GM18499 (cell line): ENCODE results near the gene LGALS9C.
"Not testable (repeated sequence)": the region's sequence is repeated elsewhere in the genome, so short reads cannot be mapped to it uniquely, and the experiment has no call there.

Source experiments
- ATAC-seq: cut with Tn5 transposase; IDR thresholded peaks from one replicate; pipeline ENCODE4 v1.9.1; 2021; ENCODE audit warnings: moderate number of reproducible peaks; ENCODE audit not compliant: insufficient read depth, unreplicated experiment

LGALS9C gene

GRCh38 chr17:18476508-18477308 is at the start of gene LGALS9C:
Gene LGALS9C, plus strand, starts transcription at chr17:18476789. Its CDS starts 66 bp downstream, at chr17:18476855.
- peak; percentile 48 for ATAC-seq

GRCh38 chr17:18432206-18432605 is 44.4 kb upstream of the LGALS9C start:
- ATAC-seq, result not testable (repeated sequence)

GRCh38 chr17:18439465-18439870 is 37.1 kb upstream of the LGALS9C start:
- not testable (repeated sequence) for ATAC-seq

GRCh38 chr17:18442093-18442492 is 34.5 kb upstream of the LGALS9C start:
- not testable (repeated sequence) for ATAC-seq

- ATAC-seq, result not testable (repeated sequence)
Measured at GRCh38 chr17:18442532-18442931, 34.1 kb upstream of the LGALS9C start.

- not testable (repeated sequence) for ATAC-seq
Measured at GRCh38 chr17:18447476-18448205, 28.9 kb upstream of the LGALS9C start.

- ATAC-seq, result not testable (repeated sequence)
Measured at GRCh38 chr17:18448311-18448710, 28.3 kb upstream of the LGALS9C start.

- not testable (repeated sequence) for ATAC-seq
Measured at GRCh38 chr17:18449833-18450232, 26.8 kb upstream of the LGALS9C start.

GRCh38 chr17:18450998-18451397 is 25.6 kb upstream of the LGALS9C start:
- ATAC-seq, result not testable (repeated sequence)

- ATAC-seq, result not testable (repeated sequence)
Measured at GRCh38 chr17:18451969-18452368, 24.6 kb upstream of the LGALS9C start.

- ATAC-seq, result not testable (repeated sequence)
Measured at GRCh38 chr17:18459035-18459434, 17.6 kb upstream of the LGALS9C start.

GRCh38 chr17:18463831-18464502 is 12.6 kb upstream of the LGALS9C start:
- not testable (repeated sequence) for ATAC-seq

GRCh38 chr17:18466250-18466983 is 10.2 kb upstream of the LGALS9C start:
- ATAC-seq, result not testable (repeated sequence)

GRCh38 chr17:18467001-18467400 is 9.6 kb upstream of the LGALS9C start:
- ATAC-seq, result not testable (repeated sequence)

GRCh38 chr17:18468472-18469171 is 8.0 kb upstream of the LGALS9C start:
- not testable (repeated sequence) for ATAC-seq

- ATAC-seq, result not testable (repeated sequence)
Measured at GRCh38 chr17:18469837-18470236, 6.8 kb upstream of the LGALS9C start.

- ATAC-seq, result not testable (repeated sequence)
Measured at GRCh38 chr17:18470345-18470930, 6.2 kb upstream of the LGALS9C start.

- not testable (repeated sequence) for ATAC-seq
Measured at GRCh38 chr17:18473967-18474366, 2.6 kb upstream of the LGALS9C start.

GRCh38 chr17:18474754-18475153 is 1.8 kb upstream of the LGALS9C start:
- not testable (repeated sequence) for ATAC-seq
